HEK293 (cell line): ENCODE data around the gene NUDT3.
A peak's percentile ranks its signal among the peaks of the same experiment; 100 is the strongest.

Experiments used
- CTCF ChIA-PET: fragments of 350-600 bp; formaldehyde crosslinking; extraction: SDS; loops from one replicate; lab custom pipeline; 2021; ENCODE audit warnings: antibody characterized with exemption; lab: Yijun Ruan, JAX
- POLR2A ChIA-PET: fragments of 300-600 bp; formaldehyde crosslinking; extraction: SDS; loops from one replicate; lab custom pipeline; 2020; ENCODE audit warnings: antibody characterized with exemption, inconsistent platforms; lab: Yijun Ruan, JAX
- H3K27ac ChIP-seq: fragments of 200-500 bp; sonication (Bioruptor generic); 2 replicates; pipeline ENCODE4 v1.5.1; 2014; ENCODE audit warnings: low read depth, low read length, control low read depth, inconsistent platforms; ENCODE audit errors: extremely low read depth
- H3K36me3 ChIP-seq, 2 experiments: fragments of 200-500 bp in 1 of 2; sonication (Bioruptor generic) in 1 of 2; 1 replicate in 1 of 2; 2 replicates in 1 of 2; pipeline ENCODE4 v1.5.1; 2014 to 2017; ENCODE audit warnings: inconsistent platforms in 2 of 2, low read length in 2 of 2; ENCODE audit not compliant: control insufficient read depth in 2 of 2, insufficient read depth in 1 of 2
- H3K4me1 ChIP-seq: fragments of 200-500 bp; sonication (Bioruptor generic); 2 replicates; pipeline ENCODE4 v1.5.1; 2014; ENCODE audit warnings: mild to moderate bottlenecking, low read length, inconsistent platforms; ENCODE audit not compliant: control insufficient read depth, insufficient read depth
- H3K4me3 ChIP-seq: 2 replicates; pipeline ENCODE4 v1.5.1; 2011; ENCODE audit warnings: low read depth, mild to moderate bottlenecking, control low read depth, low read length, moderate library complexity
- H3K9me3 ChIP-seq: fragments of 200-500 bp; sonication (Bioruptor generic); 2 replicates; pipeline ENCODE4 v1.5.1; 2014; ENCODE audit warnings: low read depth, low read length, inconsistent platforms; ENCODE audit not compliant: control insufficient read depth, insufficient read depth
- AEBP2 ChIP-seq: fragments of 450-650 bp; formaldehyde crosslinking; IDR thresholded peaks from 2 replicates; pipeline ENCODE4 v1.5.1; 2016; ENCODE audit warnings: missing biosample characterization, missing genetic modification characterization, borderline replicate concordance
- FEZF1 ChIP-seq: fragments of 450-650 bp; formaldehyde crosslinking; IDR thresholded peaks from 2 replicates; pipeline ENCODE4 v1.5.1; 2016; ENCODE audit warnings: missing biosample characterization, missing genetic modification characterization
- GFI1B ChIP-seq: fragments of 450-650 bp; formaldehyde crosslinking; IDR thresholded peaks from 2 replicates; pipeline ENCODE4 v1.5.1; 2016; ENCODE audit warnings: missing biosample characterization, missing genetic modification characterization
- IKZF3 ChIP-seq: fragments of 450-650 bp; IDR thresholded peaks from 2 replicates; pipeline ENCODE4 v1.5.0; 2018; ENCODE audit warnings: missing biosample characterization, mild to moderate bottlenecking, missing genetic modification characterization, moderate library complexity
- OSR2 ChIP-seq: fragments of 450-650 bp; formaldehyde crosslinking; IDR thresholded peaks from 2 replicates; pipeline ENCODE4 v1.5.1; 2016; ENCODE audit warnings: missing biosample characterization, missing genetic modification characterization
- PATZ1 ChIP-seq: fragments of 450-650 bp; formaldehyde crosslinking; IDR thresholded peaks from 2 replicates; pipeline ENCODE4 v1.5.1; 2016; ENCODE audit warnings: missing biosample characterization, missing genetic modification characterization
- PBX3 ChIP-seq: sonication (generic); formaldehyde crosslinking; IDR thresholded peaks from 2 replicates; pipeline ENCODE4 v1.8.1; 2022; ENCODE audit warnings: mild to moderate bottlenecking, moderate library complexity, missing genetic modification reagents
- SP7 ChIP-seq: fragments of 450-650 bp; formaldehyde crosslinking; IDR thresholded peaks from 2 replicates; pipeline ENCODE4 v1.5.1; 2016; ENCODE audit warnings: missing biosample characterization, missing genetic modification characterization
- ZBTB17 ChIP-seq: fragments of 450-650 bp; formaldehyde crosslinking; IDR thresholded peaks from 2 replicates; pipeline ENCODE4 v1.5.1; 2016; ENCODE audit warnings: missing biosample characterization, missing genetic modification characterization
- ZBTB21 ChIP-seq: fragments of 450-650 bp; formaldehyde crosslinking; IDR thresholded peaks from 2 replicates; pipeline ENCODE4 v1.5.1; 2017; ENCODE audit warnings: missing biosample characterization, missing genetic modification characterization
- ZBTB8A ChIP-seq: fragments of 450-650 bp; formaldehyde crosslinking; IDR thresholded peaks from 2 replicates; pipeline ENCODE4 v1.5.1; 2016; ENCODE audit warnings: missing biosample characterization, missing genetic modification characterization
- ZEB2 ChIP-seq: fragments of 450-650 bp; formaldehyde crosslinking; IDR thresholded peaks from 2 replicates; pipeline ENCODE4 v1.5.1; 2016; ENCODE audit warnings: missing biosample characterization, missing genetic modification characterization
- ZFP69B ChIP-seq: fragments of 450-650 bp; formaldehyde crosslinking; IDR thresholded peaks from 2 replicates; pipeline ENCODE4 v1.5.1; 2016; ENCODE audit warnings: missing biosample characterization, missing genetic modification characterization
- ZNF146 ChIP-seq: fragments of 450-650 bp; formaldehyde crosslinking; IDR thresholded peaks from 2 replicates; pipeline ENCODE4 v1.5.1; 2016; ENCODE audit warnings: missing biosample characterization, missing genetic modification characterization
- ZNF2 ChIP-seq: fragments of 450-650 bp; formaldehyde crosslinking; IDR thresholded peaks from 2 replicates; pipeline ENCODE4 v1.5.1; 2016; ENCODE audit warnings: missing biosample characterization, missing genetic modification characterization
- ZNF223 ChIP-seq: fragments of 450-650 bp; formaldehyde crosslinking; IDR thresholded peaks from 2 replicates; pipeline ENCODE4 v1.5.1; 2016; ENCODE audit warnings: missing biosample characterization, missing genetic modification characterization
- ZNF24 ChIP-seq: fragments of 450-650 bp; formaldehyde crosslinking; IDR thresholded peaks from 2 replicates; pipeline ENCODE4 v1.5.1; 2016; ENCODE audit warnings: missing biosample characterization, missing genetic modification characterization
- ZNF341 ChIP-seq: fragments of 450-650 bp; formaldehyde crosslinking; IDR thresholded peaks from 2 replicates; pipeline ENCODE4; 2016; ENCODE audit warnings: low read depth, missing biosample characterization, missing genetic modification characterization
- ZNF416 ChIP-seq: fragments of 450-650 bp; formaldehyde crosslinking; IDR thresholded peaks from 2 replicates; pipeline ENCODE4 v1.5.1; 2016; ENCODE audit warnings: missing biosample characterization, missing genetic modification characterization
- ZNF501 ChIP-seq: fragments of 450-650 bp; formaldehyde crosslinking; IDR thresholded peaks from 2 replicates; pipeline ENCODE4 v1.5.1; 2016; ENCODE audit warnings: missing biosample characterization, missing genetic modification characterization
- ZNF600 ChIP-seq: fragments of 450-650 bp; formaldehyde crosslinking; IDR thresholded peaks from 2 replicates; pipeline ENCODE4 v1.5.1; 2016; ENCODE audit warnings: missing biosample characterization, missing genetic modification characterization
- ZNF664 ChIP-seq: fragments of 450-650 bp; formaldehyde crosslinking; IDR thresholded peaks from 2 replicates; pipeline ENCODE4 v1.5.1; 2016; ENCODE audit warnings: missing biosample characterization, missing genetic modification characterization
- ZNF747 ChIP-seq: fragments of 450-650 bp; formaldehyde crosslinking; IDR thresholded peaks from 2 replicates; pipeline ENCODE4 v1.5.1; 2016; ENCODE audit warnings: missing biosample characterization, missing genetic modification characterization
- ZNF843 ChIP-seq: fragments of 450-650 bp; formaldehyde crosslinking; IDR thresholded peaks from 2 replicates; pipeline ENCODE4 v1.5.1; 2016; ENCODE audit warnings: missing biosample characterization, missing genetic modification characterization
- ZSCAN4 ChIP-seq: fragments of 450-650 bp; formaldehyde crosslinking; IDR thresholded peaks from 2 replicates; pipeline ENCODE4 v1.5.1; 2017; ENCODE audit warnings: missing biosample characterization, missing genetic modification characterization
- ZSCAN5A ChIP-seq: fragments of 450-650 bp; formaldehyde crosslinking; IDR thresholded peaks from 2 replicates; pipeline ENCODE4 v1.5.1; 2016; ENCODE audit warnings: missing biosample characterization, missing genetic modification characterization
- ZXDB ChIP-seq: fragments of 450-650 bp; formaldehyde crosslinking; IDR thresholded peaks from 2 replicates; pipeline ENCODE4 v1.5.1; 2016; ENCODE audit warnings: missing biosample characterization, missing genetic modification characterization

Gene NUDT3

GRCh38 chr6:34391473-34391785 lies 1.0 kb downstream of the NUDT3 start:
- Histone ChIP-seq H3K4me3 (peak overlapping the region; percentile 74), H3K27ac (peak overlapping the region; percentile 81), H3K9me3 (no peaks in the 10 kb centered on the region), H3K36me3 (no peaks in the 10 kb centered on the region), H3K4me1 (peaks cover 10% of the 10 kb centered on the region)
- TF ChIP-seq PATZ1 (tag by site-specific recombination) (no peak), AEBP2 (tag by site-specific recombination) (no peak), ZNF223 (no peak), SP7 (0 out of 2 replicates have a peak, but pooled peaks have one; percentile 33), PBX3 (CRISPR knock-in tag) (no peak), ZBTB8A (tag by site-specific recombination) (no peak), ZNF664 (tag by site-specific recombination) (peak; percentile 30; the same call in 1 of the 2 replicates), ZNF416 (tag by site-specific recombination) (no peak), ZSCAN4 (tag by site-specific recombination) (no peak), ZBTB21 (tag by site-specific recombination) (0 out of 2 replicates have a peak, but pooled peaks have one; percentile 15), ZNF146 (no peak)
- CTCF ChIA-PET: interaction anchor here (0.7 to 4.4 kb wide), 5 partner anchors 13 to 167 kb away, joined by 3 to 31 read pairs (median 5); partner anchors contain the start of gene SMIM29
- POLR2A ChIA-PET: interaction anchor here (1.3 to 1.5 kb wide), 3 partner anchors 23 to 155 kb away, joined by 5 to 7 read pairs (median 6); partner anchors contain the start of genes HMGA1 and SMIM29

- H3K9me3 ChIP-seq: no peaks in the 10 kb centered on the region
- peak overlapping the region; percentile 74 for H3K4me3 ChIP-seq
- peak overlapping the region; percentile 81 for H3K27ac ChIP-seq
- ChIA-PET CTCF (interaction anchor here (0.7 to 4.4 kb wide), 7 partner anchors 13 to 167 kb away, joined by 3 to 31 read pairs (median 4); partner anchors contain the start of gene SMIM29), POLR2A (interaction anchor here (0.6 to 1.6 kb wide), 5 partner anchors 24 to 182 kb away, joined by 4 to 7 read pairs (median 5); partner anchors contain the start of genes HMGA1 and SMIM29)
- no peaks in the 10 kb centered on the region for H3K36me3 ChIP-seq
- peaks cover 14% of the 10 kb centered on the region for H3K4me1 ChIP-seq
- TF ChIP-seq ZXDB (tag by site-specific recombination): peak; percentile 10; the same call in 1 of the 2 replicates
- TF ChIP-seq GFI1B (tag by site-specific recombination): peak; percentile 18; the same call in 1 of the 2 replicates
- TF ChIP-seq ZFP69B (tag by site-specific recombination): no peak
- TF ChIP-seq ZSCAN5A (tag by site-specific recombination): no peak
- peak; percentile 46; the same call in 1 of the 2 replicates for TF ChIP-seq ZEB2 (tag by site-specific recombination)
- TF ChIP-seq ZNF501 (tag by site-specific recombination): no peak
- TF ChIP-seq ZNF747 (tag by site-specific recombination): no peak
- TF ChIP-seq ZBTB17 (tag by site-specific recombination): peak; percentile 65
- TF ChIP-seq OSR2 (tag by site-specific recombination): peak; percentile 72
- peak; percentile 51; the same call in 1 of the 2 replicates for TF ChIP-seq IKZF3
- peak; percentile 32; the same call in 1 of the 2 replicates for TF ChIP-seq FEZF1
- TF ChIP-seq ZNF843 (tag by site-specific recombination): no peak
- TF ChIP-seq ZNF341: no peak
- TF ChIP-seq ZNF24 (tag by site-specific recombination): peak; percentile 26; the same call in 1 of the 2 replicates
- peak; percentile 67; the same call in 1 of the 2 replicates for TF ChIP-seq ZNF600 (tag by site-specific recombination)
- TF ChIP-seq ZNF2 (tag by site-specific recombination): peak; percentile 24; the same call in 1 of the 2 replicates
Observed at GRCh38 chr6:34390531-34391472, 1.7 kb downstream of the NUDT3 start.
